ENCODE data around the gene FOXP1.

FOXP1 gene

GRCh38 chr3:71134521-71134920 is 449.0 kb downstream of the FOXP1 start:
- H3K36me3 ChIP-seq (ENCODE audit: low read depth): no peaks in the 10 kb centered on the region
- no peak for ATAC-seq (ENCODE audit: low read depth)

GRCh38 chr3:71133865-71134264 is 449.7 kb downstream of the FOXP1 start:
- ATAC-seq (ENCODE audit: low read depth): no peak
- no peak overlapping the region for H3K27ac ChIP-seq (ENCODE audit: poor library complexity, severe bottlenecking)
- TF ChIP-seq CTCF (IDR thresholded peaks at IDR 0.05; ENCODE audit: poor library complexity, severe bottlenecking): no peak

More at GRCh38 chr3:71134521-71134920, 449.0 kb downstream of the FOXP1 start:
- H3K9me3 ChIP-seq (ENCODE audit: severe bottlenecking): peaks cover 1% of the 10 kb centered on the region
- H3K27me3 ChIP-seq (ENCODE audit: insufficient read depth, poor library complexity, severe bottlenecking): no peaks in the 10 kb centered on the region
- TF ChIP-seq CTCF (IDR thresholded peaks at IDR 0.05; ENCODE audit: poor library complexity, severe bottlenecking): no peak
- no peak overlapping the region for H3K4me3 ChIP-seq (ENCODE audit: severe bottlenecking)
- no peak for DNase-seq (ENCODE audit: low spot score)
- H3K27ac ChIP-seq (ENCODE audit: poor library complexity, severe bottlenecking): no peak overlapping the region
- peaks cover 10% of the 10 kb centered on the region for H3K4me1 ChIP-seq (ENCODE audit: insufficient read depth, poor library complexity, severe bottlenecking)

GRCh38 chr3:71132995-71133730 is 450.4 kb downstream of the FOXP1 start:
- DNase-seq (ENCODE audit: low spot score) (no peak), ATAC-seq (ENCODE audit: low read depth) (no peak)
- TF ChIP-seq CTCF (IDR thresholded peaks at IDR 0.05; ENCODE audit: poor library complexity, severe bottlenecking): no peak
- Histone ChIP-seq H3K27ac (ENCODE audit: poor library complexity, severe bottlenecking) (no peak overlapping the region), H3K27me3 (ENCODE audit: insufficient read depth, poor library complexity, severe bottlenecking) (no peaks in the 10 kb centered on the region), H3K9me3 (ENCODE audit: severe bottlenecking) (peaks cover 1% of the 10 kb centered on the region), H3K36me3 (ENCODE audit: low read depth) (no peaks in the 10 kb centered on the region), H3K4me3 (ENCODE audit: severe bottlenecking) (no peak overlapping the region), H3K4me1 (ENCODE audit: insufficient read depth, poor library complexity, severe bottlenecking) (peaks cover 14% of the 10 kb centered on the region)

More at GRCh38 chr3:71133865-71134264, 449.7 kb downstream of the FOXP1 start:
- Histone ChIP-seq H3K27me3 (ENCODE audit: insufficient read depth, poor library complexity, severe bottlenecking) (no peaks in the 10 kb centered on the region), H3K4me1 (ENCODE audit: insufficient read depth, poor library complexity, severe bottlenecking) (peaks cover 14% of the 10 kb centered on the region), H3K36me3 (ENCODE audit: low read depth) (no peaks in the 10 kb centered on the region), H3K9me3 (ENCODE audit: severe bottlenecking) (peaks cover 1% of the 10 kb centered on the region), H3K4me3 (ENCODE audit: severe bottlenecking) (no peak overlapping the region)
- DNase-seq (ENCODE audit: low spot score): no peak

- H3K36me3 ChIP-seq (ENCODE audit: low read depth): no peaks in the 10 kb centered on the region
- no peak for TF ChIP-seq CTCF (IDR thresholded peaks at IDR 0.05; ENCODE audit: poor library complexity, severe bottlenecking)
- peaks cover 1% of the 10 kb centered on the region for H3K9me3 ChIP-seq (ENCODE audit: severe bottlenecking)
- peaks cover 14% of the 10 kb centered on the region for H3K4me1 ChIP-seq (ENCODE audit: insufficient read depth, poor library complexity, severe bottlenecking)
- H3K27me3 ChIP-seq (ENCODE audit: insufficient read depth, poor library complexity, severe bottlenecking): no peaks in the 10 kb centered on the region
- ATAC-seq (ENCODE audit: low read depth): no peak
- H3K27ac ChIP-seq (ENCODE audit: poor library complexity, severe bottlenecking): no peak overlapping the region
- H3K4me3 ChIP-seq (ENCODE audit: severe bottlenecking): no peak overlapping the region
- no peak for DNase-seq (ENCODE audit: low spot score)
These were observed 451.9 kb downstream of the FOXP1 start for GRCh38 chr3:71131375-71132314.
